NB4 (cell line): ENCODE results near the gene LYVE1.

Experiments
- DNase-seq: peaks from one replicate; pipeline ENCODE4 v3.0.0; 2010; ENCODE audit warnings: low read depth
- H3K4me3 ChIP-seq: one replicate; pipeline ENCODE4 v1.5.1; 2011; ENCODE audit warnings: mild to moderate bottlenecking, low read depth, low read length, moderate library complexity
- CTCF ChIP-seq: IDR thresholded peaks from one replicate; pipeline ENCODE4 v1.5.1; 2012; ENCODE audit warnings: low read depth, low read length
- MAX ChIP-seq: IDR thresholded peaks from 2 replicates; pipeline ENCODE4 v1.6.1; 2011; ENCODE audit warnings: low read depth, low read length
- MYC ChIP-seq: IDR thresholded peaks from 2 replicates; pipeline ENCODE4 v1.6.1; 2011; ENCODE audit warnings: low read depth, low read length
- POLR2A ChIP-seq: IDR thresholded peaks from 2 replicates; pipeline ENCODE4 v1.6.1; 2011; ENCODE audit warnings: mild to moderate bottlenecking; ENCODE audit not compliant: insufficient read length; ENCODE audit errors: extremely low read depth

Gene LYVE1

GRCh38 chr11:10534316-10534715, 34.1 kb downstream of the LYVE1 start:
- no peak for TF ChIP-seq MYC
- no peak for TF ChIP-seq CTCF
- no peak for TF ChIP-seq MAX
- TF ChIP-seq POLR2A: no peak
- H3K4me3 ChIP-seq: no peak overlapping the region
- DNase-seq: peak; percentile 12

- no peak for TF ChIP-seq CTCF
- no peak for TF ChIP-seq MAX
- TF ChIP-seq POLR2A: no peak
- TF ChIP-seq MYC: no peak
- no peak overlapping the region for H3K4me3 ChIP-seq
- no peak for DNase-seq
Observed at GRCh38 chr11:10533323-10533722, 35.1 kb downstream of the LYVE1 start.

- TF ChIP-seq MAX (no peak), MYC (no peak), CTCF (no peak), POLR2A (no peak)
- H3K4me3 ChIP-seq: no peak overlapping the region
- DNase-seq: no peak
Observed at GRCh38 chr11:10532526-10532925, 35.9 kb downstream of the LYVE1 start.

- TF ChIP-seq MYC (no peak), MAX (no peak), POLR2A (no peak), CTCF (no peak)
- H3K4me3 ChIP-seq: no peak overlapping the region
- no peak for DNase-seq
Observed at GRCh38 chr11:10529279-10529678, 39.2 kb downstream of the LYVE1 start.

GRCh38 chr11:10528121-10528520, 40.3 kb downstream of the LYVE1 start:
- no peak for DNase-seq
- no peak overlapping the region for H3K4me3 ChIP-seq
- TF ChIP-seq MYC (no peak), MAX (no peak), POLR2A (no peak), CTCF (no peak)
